DND-41 (cell line): ENCODE results near the gene LIPF.

ENCODE experiments used
- ATAC-seq: fragments of 200-7000 bp; cut with Tn5 transposase; 3 replicates; pipeline ENCODE4 v1.9.1; 2021; ENCODE audit warnings: low read depth; ENCODE audit not compliant: insufficient read depth
- DNase-seq: peaks from one replicate; pipeline ENCODE4 v3.0.0-alpha.2; 2020
- H2AFZ ChIP-seq: 2 replicates; pipeline ENCODE4 v1.6.0; 2012; ENCODE audit warnings: low read depth, low read length
- H3K27ac ChIP-seq: 2 replicates; pipeline ENCODE4 v1.5.1; 2012; ENCODE audit warnings: low read length, inconsistent platforms
- H3K27me3 ChIP-seq: fragments of 200-600 bp; sonication (generic); 2 replicates; pipeline ENCODE4 v1.6.0; 2012; ENCODE audit warnings: low read length, mild to moderate bottlenecking, inconsistent platforms; ENCODE audit not compliant: insufficient read depth, poor library complexity
- H3K36me3 ChIP-seq: 2 replicates; pipeline ENCODE4 v1.5.1; 2012; ENCODE audit warnings: low read length, inconsistent platforms; ENCODE audit not compliant: insufficient read depth
- H3K4me1 ChIP-seq: 2 replicates; pipeline ENCODE4 v1.5.1; 2012; ENCODE audit warnings: mild to moderate bottlenecking, low read length; ENCODE audit not compliant: insufficient read depth
- H3K4me2 ChIP-seq: 2 replicates; pipeline ENCODE4 v1.6.0; 2012; ENCODE audit warnings: mild to moderate bottlenecking, moderate library complexity, low read length, inconsistent platforms; ENCODE audit not compliant: insufficient read depth
- H3K4me3 ChIP-seq, 2 experiments: fragments of 200-600 bp in 1 of 2; shearing (Covaris generic) in 1 of 2; 2 replicates each; pipeline ENCODE4 v1.5.1; 2012 to 2016; ENCODE audit warnings: inconsistent platforms in 2 of 2, low read length in 2 of 2, mild to moderate bottlenecking in 2 of 2, low read depth in 1 of 2, moderate library complexity in 1 of 2
- H3K79me2 ChIP-seq: 2 replicates; pipeline ENCODE4 v1.6.0; 2012; ENCODE audit warnings: low read length, inconsistent platforms; ENCODE audit not compliant: insufficient read depth
- H3K9ac ChIP-seq: 2 replicates; pipeline ENCODE4 v1.6.0; 2012; ENCODE audit warnings: low read depth, mild to moderate bottlenecking, inconsistent platforms, low read length, moderate library complexity
- H3K9me3 ChIP-seq: 2 replicates; pipeline ENCODE4 v1.5.1; 2012; ENCODE audit warnings: low read length, moderate library complexity, mild to moderate bottlenecking, inconsistent platforms; ENCODE audit not compliant: insufficient read depth, severe bottlenecking
- H4K20me1 ChIP-seq: 2 replicates; pipeline ENCODE4 v1.6.0; 2012; ENCODE audit warnings: low read length; ENCODE audit not compliant: insufficient read depth
- CTCF ChIP-seq: IDR thresholded peaks from 2 replicates; pipeline ENCODE4 v1.5.1; 2012; ENCODE audit warnings: borderline replicate concordance, low read length, moderate library complexity, mild to moderate bottlenecking; ENCODE audit not compliant: poor library complexity, severe bottlenecking; ENCODE audit errors: extremely low read depth
- EZH2 ChIP-seq: IDR thresholded peaks from 3 replicates; pipeline ENCODE4 v1.6.1; 2012; ENCODE audit warnings: borderline replicate concordance, low read depth, mild to moderate bottlenecking, moderate library complexity, low read length, inconsistent platforms; ENCODE audit not compliant: severe bottlenecking

LIPF gene

DNA sequence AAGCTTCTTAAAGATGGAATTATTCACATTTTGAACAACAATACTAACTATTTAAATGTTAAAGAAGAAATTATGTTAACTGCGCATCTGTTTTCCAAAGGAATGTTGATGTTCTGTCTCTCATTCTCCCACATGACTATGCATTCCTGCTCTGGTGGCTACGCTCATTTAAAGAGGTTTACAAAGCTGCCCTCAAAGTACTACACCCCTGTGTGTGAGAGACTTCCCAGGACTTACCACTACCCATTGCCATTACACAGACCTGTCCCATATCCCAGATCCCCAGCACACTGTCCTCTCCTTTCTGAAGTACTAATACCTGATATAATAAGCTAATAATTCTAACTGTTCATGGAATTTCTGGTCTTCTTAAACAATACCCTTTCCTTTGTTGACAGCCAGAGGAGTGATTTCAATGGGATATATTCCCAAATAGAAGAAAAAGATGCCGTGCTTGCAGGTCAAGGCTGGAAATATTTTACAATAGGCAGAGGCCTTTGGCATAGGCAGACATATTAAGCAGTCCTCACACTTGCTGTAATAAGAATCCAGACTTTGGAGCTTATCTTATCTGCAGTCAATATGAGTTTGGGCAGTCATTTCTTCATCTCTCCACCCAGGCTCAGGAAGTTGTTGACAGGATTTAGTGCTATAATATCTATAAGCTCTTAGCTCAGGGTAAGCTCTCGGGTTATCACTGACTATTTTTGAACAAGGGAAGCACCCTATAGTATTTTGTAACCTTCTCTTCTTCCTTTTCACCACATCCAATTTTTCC lies 12.2 kb downstream of the LIPF start:
- no peak overlapping the region for H3K27ac ChIP-seq
- H2AFZ ChIP-seq = no peak overlapping the region
- H3K4me2 ChIP-seq = no peak overlapping the region
- no peak for DNase-seq
- H3K9me3 ChIP-seq = no peaks in the 10 kb centered on the region
- H3K4me1 ChIP-seq = no peaks in the 10 kb centered on the region
- H3K9ac ChIP-seq = no peak overlapping the region
- no peaks in the 10 kb centered on the region for H3K36me3 ChIP-seq
- H3K79me2 ChIP-seq = no peaks in the 10 kb centered on the region
- no peak for ATAC-seq
- H4K20me1 ChIP-seq = no peaks in the 10 kb centered on the region
- TF ChIP-seq CTCF (no peak), EZH2 (no peak)
- H3K4me3 ChIP-seq = no peak overlapping the region
- H3K27me3 ChIP-seq = peaks cover 3% of the 10 kb centered on the region

GRCh38 chr10:88680958-88681357 lies 16.7 kb downstream of the LIPF start:
- Histone ChIP-seq H3K4me3 (no peak overlapping the region), H3K4me1 (no peaks in the 10 kb centered on the region), H3K27ac (no peak overlapping the region), H3K36me3 (no peaks in the 10 kb centered on the region), H3K27me3 (peaks cover 10% of the 10 kb centered on the region), H4K20me1 (no peaks in the 10 kb centered on the region), H3K9me3 (no peaks in the 10 kb centered on the region), H2AFZ (no peak overlapping the region), H3K9ac (no peak overlapping the region), H3K79me2 (no peaks in the 10 kb centered on the region), H3K4me2 (no peak overlapping the region)
- DNase-seq = no peak
- no peak for ATAC-seq
- no peak for TF ChIP-seq EZH2
- TF ChIP-seq CTCF = no peak

DNA sequence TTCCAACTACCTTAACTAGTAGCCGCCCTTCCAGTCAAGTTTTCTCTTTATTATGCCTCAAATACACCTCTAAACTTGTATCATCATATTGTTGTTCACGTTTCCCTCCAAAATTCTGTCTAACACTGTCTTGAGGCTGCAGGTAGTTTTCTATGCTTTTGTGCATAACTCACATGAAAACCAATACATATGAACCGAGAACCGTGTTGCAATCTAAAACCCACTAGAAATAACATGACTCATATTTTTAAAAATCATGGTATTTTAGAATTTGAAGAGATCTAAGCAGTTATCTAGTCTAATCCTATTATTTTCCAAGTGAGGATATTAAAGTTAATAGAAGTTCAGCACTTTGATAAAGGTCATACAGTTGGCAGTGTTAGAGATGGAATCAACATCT lies 18.2 kb downstream of the LIPF start:
- no peak overlapping the region for H3K9ac ChIP-seq
- peaks cover 6% of the 10 kb centered on the region for H3K27me3 ChIP-seq
- H2AFZ ChIP-seq = no peak overlapping the region
- no peak overlapping the region for H3K27ac ChIP-seq
- ATAC-seq (no peak), DNase-seq (no peak)
- H3K79me2 ChIP-seq = no peaks in the 10 kb centered on the region
- no peaks in the 10 kb centered on the region for H3K9me3 ChIP-seq
- no peaks in the 10 kb centered on the region for H4K20me1 ChIP-seq
- H3K4me3 ChIP-seq = no peak overlapping the region
- no peak overlapping the region for H3K4me2 ChIP-seq
- no peak for TF ChIP-seq EZH2
- no peak for TF ChIP-seq CTCF
- H3K4me1 ChIP-seq = no peaks in the 10 kb centered on the region
- no peaks in the 10 kb centered on the region for H3K36me3 ChIP-seq
